Adrenal gland (tissue), 5 donors: Measurements from ENCODE around the gene PRELP.

Experiments used
- CTCF ChIP-seq, 6 experiments: fragments of 450-650 bp in 4 of 6; fragments of 200-600 bp in 2 of 6; sonication (generic) in 1 of 6; IDR thresholded peaks; 1 replicate in 5 of 6; 2 replicates in 1 of 6; pipeline versions ENCODE4 v1.5.1 to v1.8.0; 2016 to 2021; ENCODE audit warnings: antibody characterized with exemption in 6 of 6, mild to moderate bottlenecking in 2 of 6, moderate library complexity in 1 of 6
- POLR2A ChIP-seq, 2 donors: fragments of 450-650 bp; IDR thresholded peaks; one replicate each; pipeline ENCODE4 v1.6.1; 2017; ENCODE audit warnings: antibody characterized with exemption in 2 of 2, mild to moderate bottlenecking in 2 of 2, moderate library complexity in 1 of 2
- donor health status: DM: no; HTN: no; CAD: no.

- TF ChIP-seq POLR2A (IDR thresholded peaks at IDR 0.05) = no peak
- no peak for TF ChIP-seq CTCF (IDR thresholded peaks at IDR 0.05)
Measured at GRCh38 chr1:203536980-203537455, 61.4 kb downstream of the PRELP start.
